HUES6 (cell line): ENCODE results near the gene DCP1B.

Experiments used
- H3K27ac ChIP-seq: 2 replicates; pipeline ENCODE4 v1.7.0; 2013; ENCODE audit warnings: low read depth, mild to moderate bottlenecking, low read length, inconsistent platforms
- H3K27me3 ChIP-seq: 2 replicates; pipeline ENCODE4 v1.6.1; 2013; ENCODE audit warnings: low read length; ENCODE audit not compliant: control insufficient read depth, insufficient read depth
- H3K36me3 ChIP-seq: 2 replicates; pipeline ENCODE4 v1.6.1; 2013; ENCODE audit warnings: low read length; ENCODE audit not compliant: control insufficient read depth, insufficient read depth
- H3K4me1 ChIP-seq: 2 replicates; pipeline ENCODE4 v1.6.1; 2013; ENCODE audit warnings: low read length; ENCODE audit not compliant: control insufficient read depth, insufficient read depth
- H3K4me3 ChIP-seq: 2 replicates; pipeline ENCODE4 v1.5.1; 2013; ENCODE audit warnings: low read depth, low read length
- H3K9ac ChIP-seq: one replicate; pipeline ENCODE4 v1.6.1; 2013; ENCODE audit warnings: mild to moderate bottlenecking, low read length
- H3K9me3 ChIP-seq: 2 replicates; pipeline ENCODE4 v1.6.1; 2013; ENCODE audit warnings: low read depth, low read length; ENCODE audit not compliant: control insufficient read depth, insufficient read depth

DCP1B gene

DNA sequence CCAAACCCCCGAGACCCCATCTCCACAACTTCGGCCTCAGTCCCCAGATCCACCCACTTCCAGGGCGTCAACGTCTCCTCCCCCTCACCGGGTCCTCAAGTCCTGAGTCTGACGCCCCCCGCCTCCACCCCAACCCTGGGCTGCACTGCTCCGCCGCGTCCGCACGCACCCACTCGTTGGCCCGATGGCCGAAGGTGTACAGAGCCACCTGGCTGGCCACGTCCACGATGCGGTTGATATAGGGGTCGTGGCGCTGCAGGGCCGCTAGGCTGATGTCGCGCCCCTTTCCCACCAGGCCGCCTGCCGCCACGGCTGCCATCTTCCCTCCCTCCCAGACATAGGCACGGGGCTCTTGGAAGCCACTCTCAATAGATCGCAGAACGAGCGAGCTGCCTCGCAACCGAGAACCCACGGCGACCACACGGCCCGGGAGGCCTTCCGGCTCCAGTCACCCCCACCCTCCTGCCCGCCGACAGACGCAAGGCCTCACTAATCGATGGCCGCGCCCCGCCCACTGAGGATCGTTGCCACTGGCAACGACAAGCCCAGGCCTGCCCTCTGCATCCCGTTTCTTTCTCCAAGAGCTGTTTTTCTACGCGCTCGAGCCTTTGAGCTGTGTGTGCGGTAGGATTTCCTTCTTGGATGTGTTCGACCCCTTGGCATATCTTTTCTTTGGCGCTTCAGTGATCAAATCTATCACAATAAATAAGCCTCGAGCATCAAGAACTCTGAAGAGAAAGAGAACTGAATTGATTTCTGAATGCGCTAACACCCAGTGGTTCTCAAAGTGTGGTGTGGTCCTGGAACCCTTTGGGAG lies at the start of gene DCP1B:
Gene DCP1B, minus strand, starts transcription at position 345 of the 817 bp plus-strand sequence. Its CDS starts 26 bp downstream, at position 319.
- Histone ChIP-seq H3K4me1 (peaks cover 25% of the 10 kb centered on the region), H3K9me3 (no peaks in the 10 kb centered on the region), H3K27ac (peak within 1 kb of the TSS; percentile 69), H3K36me3 (no peaks in the 10 kb centered on the region), H3K9ac (peak within 1 kb of the TSS; percentile 93), H3K4me3 (peak within 1 kb of the TSS; percentile 93), H3K27me3 (no peaks in the 10 kb centered on the region)

GRCh38 chr12:2053691-2054090 lies 49.4 kb upstream of the DCP1B start:
- Histone ChIP-seq H3K4me1 (peaks cover 22% of the 10 kb centered on the region), H3K9me3 (no peaks in the 10 kb centered on the region), H3K27ac (no peak overlapping the region), H3K36me3 (no peaks in the 10 kb centered on the region), H3K9ac (no peak overlapping the region), H3K4me3 (peak overlapping the region; percentile 80), H3K27me3 (peaks cover 71% of the 10 kb centered on the region)

DNA sequence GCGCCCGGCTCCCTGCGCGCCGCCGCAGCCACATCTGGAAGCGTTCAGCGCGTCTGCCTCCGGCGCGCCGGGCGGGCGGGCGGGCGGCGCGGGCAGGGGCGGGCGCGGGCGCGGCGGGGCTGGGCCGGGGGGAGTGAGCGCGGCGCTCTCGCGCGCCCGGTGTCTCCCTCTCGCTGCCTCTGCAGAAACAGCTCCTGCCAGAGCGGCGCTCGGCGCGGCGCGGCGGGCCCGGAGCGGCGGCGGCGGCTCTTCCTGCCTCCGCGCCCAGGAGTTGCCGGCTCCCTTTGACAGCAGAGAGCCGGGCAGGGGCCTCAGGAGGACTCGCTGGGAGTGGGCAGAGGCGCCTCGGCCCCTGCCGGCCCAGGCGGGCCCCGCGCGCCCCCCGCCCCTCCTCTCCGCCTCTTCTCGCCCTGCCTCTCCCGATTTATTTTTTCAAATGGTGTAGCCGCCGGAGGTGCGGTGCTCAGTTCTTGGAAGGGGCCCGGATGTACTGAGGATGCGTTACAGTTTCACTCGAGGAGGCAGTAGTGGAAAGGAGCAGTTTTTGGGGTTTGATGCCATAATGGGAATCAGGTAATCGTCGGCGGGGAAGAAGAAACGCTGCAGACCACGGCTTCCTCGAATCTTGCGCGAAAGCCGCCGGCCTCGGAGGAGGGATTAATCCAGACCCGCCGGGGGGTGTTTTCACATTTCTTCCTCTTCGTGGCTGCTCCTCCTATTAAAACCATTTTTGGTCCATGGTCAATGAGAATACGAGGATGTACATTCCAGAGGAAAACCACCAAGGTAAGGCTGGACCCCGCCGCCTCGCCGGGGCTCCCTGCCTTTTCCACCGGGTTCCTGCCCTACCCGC lies 48.8 kb upstream of the DCP1B start, which contains the start of gene CACNA1C:
Gene CACNA1C, plus strand, starts transcription at position 162 of the 853 bp plus-strand sequence. Its CDS starts 576 bp downstream, at position 738.
- peak within 1 kb of the TSS; percentile 22 for H3K9ac ChIP-seq
- no peak within 1 kb of the TSS for H3K27ac ChIP-seq
- peaks cover 71% of the 10 kb centered on the region for H3K27me3 ChIP-seq
- peaks cover 22% of the 10 kb centered on the region for H3K4me1 ChIP-seq
- H3K36me3 ChIP-seq = no peaks in the 10 kb centered on the region
- peak within 1 kb of the TSS; percentile 80 for H3K4me3 ChIP-seq
- no peaks in the 10 kb centered on the region for H3K9me3 ChIP-seq

- Histone ChIP-seq H3K9ac (peak overlapping the region; percentile 22), H3K36me3 (no peaks in the 10 kb centered on the region), H3K4me3 (peak overlapping the region; percentile 64), H3K27ac (no peak overlapping the region), H3K27me3 (peaks cover 74% of the 10 kb centered on the region), H3K4me1 (peaks cover 22% of the 10 kb centered on the region), H3K9me3 (no peaks in the 10 kb centered on the region)
Measured at GRCh38 chr12:2051700-2052621, 47.7 kb upstream of the DCP1B start.

- Histone ChIP-seq H3K27me3 (peaks cover 53% of the 10 kb centered on the region), H3K4me1 (peaks cover 22% of the 10 kb centered on the region), H3K36me3 (no peaks in the 10 kb centered on the region), H3K27ac (no peak overlapping the region), H3K4me3 (no peak overlapping the region), H3K9ac (no peak overlapping the region), H3K9me3 (no peaks in the 10 kb centered on the region)
Measured at GRCh38 chr12:2049604-2050540, 45.6 kb upstream of the DCP1B start.

DNA sequence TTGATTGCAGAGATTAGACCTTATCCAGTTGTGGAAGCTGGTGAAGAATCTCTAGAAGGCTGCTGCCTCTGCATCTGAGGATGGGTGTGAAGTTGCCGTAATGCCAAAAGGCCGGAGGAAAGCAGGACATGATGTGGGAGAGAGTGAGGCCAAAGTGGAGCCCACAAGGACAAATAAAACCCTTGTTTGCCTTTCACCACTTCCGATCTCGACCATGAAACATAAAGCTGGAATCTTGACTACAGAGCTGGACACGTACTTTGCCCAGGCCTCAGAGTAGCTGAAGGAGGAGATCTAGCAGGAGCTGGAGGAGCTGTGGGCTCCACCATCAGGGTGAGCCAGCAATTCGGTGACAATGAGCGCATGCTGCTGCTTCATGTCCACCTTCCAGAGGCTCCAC lies 43.5 kb upstream of the DCP1B start:
- Histone ChIP-seq H3K9ac (no peak overlapping the region), H3K4me1 (peaks cover 17% of the 10 kb centered on the region), H3K27ac (no peak overlapping the region), H3K36me3 (no peaks in the 10 kb centered on the region), H3K4me3 (no peak overlapping the region), H3K27me3 (peaks cover 33% of the 10 kb centered on the region), H3K9me3 (no peaks in the 10 kb centered on the region)

DNA sequence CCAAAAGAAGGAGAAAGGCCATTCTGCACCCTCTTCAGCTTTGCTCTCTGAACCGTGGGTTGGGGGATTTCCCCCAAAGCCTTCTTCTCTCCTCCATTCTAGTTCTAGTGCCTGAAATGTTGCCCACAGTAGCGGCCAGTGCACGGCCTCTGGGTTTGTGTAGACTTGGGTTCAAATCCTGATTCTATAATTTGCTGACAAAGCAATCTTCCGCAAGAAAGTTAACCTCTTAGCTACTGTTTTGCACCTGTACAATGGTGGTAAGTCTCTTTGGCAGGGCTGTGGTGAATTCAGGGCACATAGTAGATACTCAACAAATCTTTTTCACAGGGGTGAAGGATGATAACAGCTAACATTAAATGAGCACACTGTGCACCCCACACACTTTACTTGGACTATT lies 42.7 kb upstream of the DCP1B start:
- H3K4me1 ChIP-seq = peaks cover 14% of the 10 kb centered on the region
- H3K9me3 ChIP-seq = no peaks in the 10 kb centered on the region
- no peaks in the 10 kb centered on the region for H3K36me3 ChIP-seq
- H3K27me3 ChIP-seq = peaks cover 29% of the 10 kb centered on the region
- H3K27ac ChIP-seq = no peak overlapping the region
- no peak overlapping the region for H3K9ac ChIP-seq
- H3K4me3 ChIP-seq = no peak overlapping the region

DNA sequence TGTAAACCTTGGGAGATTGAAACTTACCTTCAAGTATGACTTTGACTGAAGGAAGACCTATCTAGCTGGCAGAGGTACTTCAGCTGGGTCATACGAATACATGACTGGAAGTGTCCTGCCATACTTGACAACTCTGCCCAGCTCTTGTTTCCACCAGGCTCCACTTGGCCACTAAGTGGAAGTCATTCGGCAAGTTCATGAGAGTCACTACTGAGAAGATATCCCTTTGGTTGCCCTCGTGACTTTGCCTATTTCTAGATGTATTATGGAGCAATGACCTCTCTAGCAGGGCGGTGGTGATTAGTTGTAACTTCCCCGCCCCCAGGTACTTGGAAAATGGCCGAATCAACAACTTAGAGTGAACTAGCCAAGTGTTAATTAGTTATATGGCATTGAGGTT lies 39.9 kb upstream of the DCP1B start:
- Histone ChIP-seq H3K9me3 (no peaks in the 10 kb centered on the region), H3K36me3 (no peaks in the 10 kb centered on the region), H3K9ac (no peak overlapping the region), H3K27ac (no peak overlapping the region), H3K4me3 (no peak overlapping the region), H3K27me3 (peaks cover 14% of the 10 kb centered on the region), H3K4me1 (peaks cover 2% of the 10 kb centered on the region; the same call in 1 of the 2 replicates)

- H3K9me3 ChIP-seq = no peaks in the 10 kb centered on the region
- no peaks in the 10 kb centered on the region for H3K4me1 ChIP-seq
- no peak overlapping the region for H3K4me3 ChIP-seq
- no peak overlapping the region for H3K9ac ChIP-seq
- H3K36me3 ChIP-seq = no peaks in the 10 kb centered on the region
- H3K27me3 ChIP-seq = peaks cover 22% of the 10 kb centered on the region
- no peak overlapping the region for H3K27ac ChIP-seq
Measured at GRCh38 chr12:2043054-2043453, 38.8 kb upstream of the DCP1B start.
